Bone marrow (tissue), 2 donors: Measurements from ENCODE around the gene CLHC1.
A peak's percentile ranks its signal among the peaks of the same experiment; 100 is the strongest.
"Not testable (repeated sequence)": the region's sequence is repeated elsewhere in the genome, so short reads cannot be mapped to it uniquely, and the experiment has no call there.

ENCODE experiments used
- DNase-seq, 2 donors: peaks; one replicate each; lab custom pipeline; 2025; lab: John Stamatoyannopoulos, UW

The CLHC1 gene

DNA sequence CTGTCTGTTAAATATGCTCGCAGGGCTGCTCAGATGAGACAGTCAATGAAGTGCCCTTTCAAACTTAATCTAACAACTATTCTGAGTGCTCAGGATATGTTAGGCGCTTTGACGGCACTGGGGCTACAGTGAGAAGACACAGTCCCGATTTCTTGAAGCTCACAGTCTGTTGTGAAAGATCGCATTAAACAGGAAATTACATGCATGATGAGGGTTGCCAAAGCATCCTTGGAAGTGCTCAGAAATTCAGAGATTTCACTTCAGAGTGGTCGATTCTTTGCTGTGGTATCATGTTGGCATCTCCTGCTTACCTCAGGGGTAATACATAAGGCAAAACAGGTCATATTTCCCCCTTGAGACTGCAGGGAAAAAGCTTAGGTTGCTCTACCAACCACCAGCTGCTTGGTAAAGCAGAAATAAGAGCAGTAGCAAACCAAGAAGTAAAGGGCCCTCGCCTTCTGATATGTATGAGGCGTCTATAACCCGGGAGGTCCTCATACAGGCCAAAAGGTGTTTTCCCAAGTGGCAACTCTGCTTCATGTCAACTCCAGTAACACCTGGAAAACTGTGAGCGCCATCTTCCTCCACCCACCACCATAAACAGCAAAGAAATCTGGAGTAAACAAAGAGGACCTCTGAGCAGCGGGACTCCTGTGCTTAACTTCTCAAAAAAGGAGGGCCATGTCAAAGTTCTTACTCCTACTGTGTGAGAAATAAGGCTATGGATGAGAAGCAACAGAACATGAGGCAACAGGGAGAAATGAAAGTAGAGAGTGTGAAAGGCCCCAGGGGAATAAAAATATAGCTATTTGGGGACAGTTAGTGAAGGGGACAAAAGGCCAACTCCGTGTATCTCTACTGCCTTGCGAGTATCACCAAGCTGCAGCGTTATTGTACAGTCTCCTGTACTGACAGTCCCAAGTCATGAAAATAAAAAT is 79.3 kb downstream of the CLHC1 start:
- DNase-seq: no peak

DNA sequence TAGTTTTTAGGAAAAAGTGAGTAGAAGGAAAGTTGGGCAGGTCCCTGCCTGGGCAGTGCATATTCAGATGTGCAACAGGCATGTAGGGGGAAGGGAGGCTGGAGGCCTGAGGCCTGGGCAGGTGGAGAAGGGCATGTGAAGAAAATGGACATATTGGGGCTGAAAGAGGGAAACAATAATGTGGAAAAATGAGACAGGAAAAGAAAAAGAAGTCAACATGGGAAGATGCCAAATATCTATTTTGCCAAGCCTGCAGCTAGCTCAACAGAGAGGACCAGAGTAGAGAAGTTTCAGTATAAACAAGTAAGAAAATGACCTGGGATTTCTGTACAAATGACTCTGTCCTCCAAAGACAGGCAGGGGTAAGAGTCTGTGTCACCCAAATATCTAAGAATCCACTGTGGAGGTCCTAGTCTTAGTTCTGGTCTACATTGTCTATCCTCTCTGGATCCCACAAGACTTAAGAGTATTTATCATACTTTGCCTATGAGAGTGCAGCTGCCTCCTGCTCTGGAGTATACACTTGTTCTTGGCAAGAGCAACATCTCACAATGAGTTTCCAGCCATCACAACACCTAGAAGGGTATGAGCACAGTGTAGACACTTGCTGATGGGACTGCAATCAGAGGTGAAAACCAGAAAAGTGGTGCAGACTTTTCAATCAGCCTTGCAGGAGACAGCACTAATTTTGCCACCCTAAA is 80.2 kb downstream of the CLHC1 start:
- DNase-seq: no peak

DNA sequence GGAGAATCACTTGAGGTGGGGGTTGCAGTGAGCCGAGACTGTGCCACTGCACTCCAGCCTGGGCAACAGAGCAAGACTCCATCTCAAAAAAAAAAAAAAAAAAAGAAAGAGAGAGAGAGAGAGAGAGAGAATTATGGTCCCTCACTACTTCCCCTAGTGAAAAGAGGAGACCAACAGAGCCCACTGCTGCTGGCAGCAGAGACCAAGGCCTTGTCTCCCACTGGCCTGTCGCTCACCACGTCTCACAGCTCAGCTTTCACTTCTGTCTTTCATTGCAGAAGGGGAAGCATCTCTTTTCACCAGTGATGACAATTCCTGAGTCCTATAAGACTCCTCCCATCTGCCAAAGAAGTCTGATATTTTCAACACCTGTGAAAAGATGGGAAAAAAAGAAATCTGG is 81.3 kb downstream of the CLHC1 start:
- DNase-seq: peak in 1 of 2 donors; percentile 67

- DNase-seq: no peak
Measured at GRCh38 chr2:55148269-55148668, 83.8 kb downstream of the CLHC1 start.

GRCh38 chr2:55147531-55147930 is 84.6 kb downstream of the CLHC1 start:
- DNase-seq: no peak

DNA sequence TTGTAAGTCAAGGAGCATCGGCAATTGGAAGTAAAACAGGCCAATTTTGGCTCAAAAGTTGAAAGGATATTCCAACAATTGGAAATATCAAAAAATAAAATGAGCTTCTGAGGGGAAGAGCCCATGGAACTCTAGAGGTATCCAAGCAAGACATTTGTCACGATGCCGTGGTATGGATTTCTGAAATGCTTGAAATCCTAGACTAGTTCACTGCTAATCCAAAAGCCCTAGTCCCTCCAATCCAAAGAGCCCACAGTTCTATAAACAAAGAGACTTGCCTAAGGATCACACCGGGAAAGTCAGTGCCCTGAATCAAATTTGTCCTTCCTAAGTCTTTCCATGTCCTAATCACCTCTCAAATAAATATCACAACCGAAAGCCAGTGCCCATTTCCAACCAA is 85.1 kb downstream of the CLHC1 start:
- no peak for DNase-seq

DNA sequence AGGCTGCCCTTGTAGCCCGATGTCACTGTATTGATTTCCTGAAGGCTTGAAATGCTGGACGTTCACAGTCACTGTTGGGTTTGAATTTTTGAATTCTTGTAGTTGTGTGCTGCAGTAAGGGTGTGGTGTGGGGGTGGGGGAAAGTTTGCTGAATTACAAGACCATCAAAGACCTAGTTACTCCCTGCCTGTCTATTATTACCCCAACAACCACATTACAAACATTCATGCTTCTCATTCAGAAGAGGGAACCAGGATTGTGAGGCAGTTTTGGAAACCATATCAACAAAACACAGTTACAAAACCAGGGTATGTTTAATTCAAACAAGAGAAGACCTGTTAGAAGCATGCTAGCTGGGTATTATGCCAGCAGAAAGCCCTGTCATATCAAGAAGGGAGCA is 85.8 kb downstream of the CLHC1 start:
- no peak for DNase-seq

DNA sequence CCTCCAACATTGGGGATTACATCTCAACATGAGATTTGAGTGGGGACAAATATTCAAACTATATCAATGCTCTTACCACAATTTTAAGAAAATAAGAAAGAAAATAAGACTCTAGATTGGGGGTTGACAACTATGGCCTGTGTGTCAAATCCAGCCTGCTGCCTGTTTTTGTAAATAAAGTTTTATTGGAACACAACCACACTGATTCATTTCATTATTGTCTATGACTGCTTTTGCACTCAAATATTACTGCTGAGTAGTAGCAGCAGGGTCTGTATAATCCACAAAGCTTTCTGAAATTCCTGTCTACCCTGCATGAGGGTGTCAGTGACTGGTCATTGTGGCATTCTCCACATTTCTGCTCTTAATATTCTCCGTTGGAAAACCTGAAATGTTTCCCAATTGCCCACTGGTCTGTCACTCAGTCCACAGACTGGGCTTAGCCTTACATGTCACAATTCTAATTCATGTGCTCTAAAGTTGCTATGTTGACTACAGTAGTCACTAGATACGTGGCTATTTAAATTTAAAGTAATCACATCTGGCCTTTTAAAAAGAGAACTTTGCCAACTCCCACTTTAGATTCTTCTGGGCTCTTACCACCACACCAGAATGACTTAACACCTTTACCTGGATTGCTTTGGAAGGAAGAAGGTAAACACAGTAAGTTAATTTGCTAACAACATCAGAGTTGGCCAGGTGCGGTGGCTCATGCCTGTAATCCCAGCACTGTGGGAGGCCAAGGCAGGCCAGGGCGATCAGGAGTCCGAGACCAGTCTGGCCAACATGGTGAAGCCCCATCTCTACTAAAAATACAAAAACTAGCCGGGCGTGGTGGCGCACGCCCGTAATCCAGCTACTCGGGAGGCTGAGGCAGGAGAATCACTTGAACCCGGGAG is 86.9 kb downstream of the CLHC1 start:
- no peak for DNase-seq

GRCh38 chr2:55143706-55144105 is 88.4 kb downstream of the CLHC1 start:
- not testable (repeated sequence) for DNase-seq

- no peak for DNase-seq
Measured at GRCh38 chr2:55142518-55142917, 89.6 kb downstream of the CLHC1 start.

DNA sequence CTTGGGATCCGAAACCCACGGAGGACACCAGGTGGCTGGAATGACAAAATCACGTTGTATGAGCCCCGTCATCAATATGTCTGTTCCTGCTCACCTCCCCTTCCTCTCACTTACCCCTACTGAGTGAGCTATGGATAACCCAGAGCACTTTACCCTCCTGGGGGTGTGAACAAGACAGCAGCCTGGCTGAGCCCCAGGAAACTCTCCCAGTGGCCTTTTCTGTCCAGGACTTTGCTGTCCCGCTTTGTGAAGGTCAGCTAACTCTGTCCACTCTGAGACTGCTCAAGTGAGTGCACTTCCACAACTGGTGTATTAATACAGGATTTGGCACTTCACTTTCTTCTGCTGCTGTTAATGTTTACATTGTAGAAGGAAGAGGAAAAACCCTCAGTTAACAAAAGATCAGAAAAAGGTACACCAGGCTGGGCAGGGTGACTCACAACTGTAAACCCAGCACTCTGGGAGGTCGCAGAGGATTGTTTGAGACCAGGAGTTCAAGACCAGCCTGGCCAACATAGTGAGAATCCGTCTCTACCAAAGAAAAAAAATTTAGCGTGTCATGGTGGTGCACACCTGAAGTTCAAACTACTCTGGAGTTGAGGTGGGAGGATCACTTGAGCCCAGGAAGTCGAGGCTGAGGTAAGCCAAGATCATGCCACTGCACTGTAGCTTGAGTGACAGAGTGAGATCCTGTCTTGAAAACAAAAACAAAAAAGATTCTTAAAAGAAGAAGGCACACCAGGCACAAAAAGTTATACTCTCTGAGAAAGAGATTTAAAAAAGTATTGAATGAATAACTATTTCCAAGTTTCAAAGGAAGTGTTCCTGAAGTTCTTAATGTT is 90.3 kb downstream of the CLHC1 start:
- DNase-seq: no peak

GRCh38 chr2:55140316-55141219 is 91.5 kb downstream of the CLHC1 start:
- DNase-seq: no peak

DNA sequence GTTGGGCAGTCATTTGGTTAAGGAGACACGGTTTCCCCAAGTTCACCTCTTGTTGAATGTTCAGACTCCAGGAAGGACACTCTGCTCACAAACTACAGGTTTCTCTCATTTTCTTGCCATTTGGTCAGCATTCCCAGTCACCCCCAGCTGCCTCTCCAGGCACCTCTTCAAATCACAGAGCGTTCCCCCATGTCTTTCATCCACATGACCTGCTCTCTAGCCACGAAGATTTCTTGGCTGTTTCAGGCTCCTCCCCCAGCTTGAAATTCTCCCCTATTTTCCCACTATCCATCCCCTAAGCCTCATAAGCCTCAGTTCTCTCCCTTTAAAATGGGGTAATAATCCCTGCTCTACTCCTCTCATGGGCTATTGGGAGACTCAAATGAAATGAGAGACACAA is 92.8 kb downstream of the CLHC1 start:
- DNase-seq: no peak

DNA sequence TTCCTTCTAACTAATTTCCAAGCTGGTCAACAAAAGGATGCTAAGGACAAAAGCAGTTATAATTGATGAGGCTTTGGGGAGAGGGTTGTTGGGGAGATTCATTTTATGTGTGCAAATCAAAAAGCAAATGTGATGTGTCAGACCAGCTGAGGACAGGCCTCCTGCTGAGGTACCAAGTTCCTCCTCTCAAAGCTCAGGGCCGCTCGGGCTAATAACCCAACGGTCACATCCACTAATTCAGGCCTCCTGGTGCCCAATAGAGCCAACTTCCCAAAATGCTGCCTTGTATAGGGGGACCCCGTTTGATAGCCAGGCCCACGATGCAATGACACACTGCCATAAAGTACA is 93.2 kb downstream of the CLHC1 start:
- DNase-seq: no peak

DNA sequence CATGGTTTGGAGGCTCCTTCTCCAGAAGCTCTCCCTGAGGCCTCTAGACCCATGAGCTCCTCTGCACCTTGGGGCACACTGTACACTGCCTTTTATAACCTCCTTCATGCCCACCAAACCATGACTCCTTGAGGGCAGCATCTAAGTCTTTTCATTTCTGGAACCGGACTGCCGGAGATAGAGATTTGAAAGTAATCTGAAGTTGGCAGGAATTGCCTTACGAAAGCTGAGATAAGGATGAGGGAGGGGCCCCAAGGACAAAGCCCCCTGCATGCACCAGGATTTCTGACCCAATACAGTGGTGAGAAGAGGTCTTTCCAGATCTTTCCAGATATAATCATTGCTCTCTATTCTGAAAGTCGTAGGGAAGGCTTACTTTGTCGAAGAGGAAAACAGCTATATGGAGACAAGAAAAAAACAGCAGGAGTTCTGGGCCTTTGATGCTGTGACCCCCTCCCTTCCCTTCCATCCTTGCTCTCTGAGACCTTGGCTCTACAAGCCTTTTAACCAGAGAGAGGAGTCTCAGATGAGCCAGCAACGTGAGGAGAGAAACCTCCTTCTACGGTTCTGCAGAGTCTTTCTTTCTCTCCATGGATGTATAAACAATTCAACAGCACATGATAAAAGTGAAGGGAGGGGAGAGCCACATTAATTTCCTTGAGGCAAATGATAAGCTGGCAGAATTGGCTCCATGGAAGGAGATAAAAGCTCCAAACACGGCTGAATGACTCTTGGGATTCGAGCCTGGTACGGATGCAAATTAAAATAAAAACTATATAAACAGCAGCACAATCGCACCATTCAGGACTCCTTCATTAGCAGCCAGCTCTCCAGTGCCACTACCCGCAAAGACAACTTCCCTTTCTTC is 93.8 kb downstream of the CLHC1 start:
- DNase-seq: no peak

DNA sequence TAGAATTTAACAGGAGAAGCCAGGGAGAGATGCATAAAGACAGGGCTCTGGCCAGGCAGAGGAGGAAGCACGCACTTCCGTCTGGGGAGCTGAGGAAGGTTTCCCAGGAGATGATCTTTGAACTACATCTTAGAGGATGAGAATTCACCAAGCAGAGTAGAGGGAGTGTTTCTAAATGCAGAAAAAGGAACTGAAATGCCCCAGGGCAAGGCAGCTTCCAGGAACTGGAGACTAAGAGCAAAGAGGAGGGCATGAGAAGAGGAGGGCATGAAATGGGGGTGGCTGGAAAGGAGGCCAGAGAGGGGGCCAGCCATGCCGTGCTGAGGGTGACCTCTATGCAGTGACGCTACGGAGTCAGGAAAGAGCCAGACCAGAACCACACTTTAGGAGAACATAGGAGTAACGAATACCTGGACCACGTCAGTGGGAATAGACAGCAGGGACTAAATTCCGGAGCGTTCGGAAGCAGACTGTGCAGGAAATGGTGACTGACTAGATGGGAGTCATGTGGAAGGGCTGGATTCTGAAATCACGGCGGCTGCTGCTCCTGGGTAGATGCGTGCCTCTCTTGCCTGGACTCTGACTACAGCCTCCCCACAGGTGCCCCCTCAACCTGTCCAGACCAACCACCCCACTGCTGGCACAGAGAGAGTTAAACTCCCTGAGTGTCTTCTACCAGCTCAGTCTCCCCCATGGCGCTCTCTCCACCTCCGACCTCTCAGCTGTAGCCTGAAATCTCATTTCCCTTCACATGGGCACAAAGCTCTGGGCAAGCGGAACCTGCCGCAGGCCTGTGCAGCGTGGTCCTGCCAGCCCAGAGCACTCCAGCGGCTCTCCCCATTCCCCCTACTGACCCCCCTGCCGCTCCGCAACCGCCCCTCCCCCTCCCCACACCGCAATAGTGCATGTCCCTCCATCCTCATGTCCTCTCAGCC is 94.8 kb downstream of the CLHC1 start:
- DNase-seq: peak in 1 of 2 donors; percentile 34

DNA sequence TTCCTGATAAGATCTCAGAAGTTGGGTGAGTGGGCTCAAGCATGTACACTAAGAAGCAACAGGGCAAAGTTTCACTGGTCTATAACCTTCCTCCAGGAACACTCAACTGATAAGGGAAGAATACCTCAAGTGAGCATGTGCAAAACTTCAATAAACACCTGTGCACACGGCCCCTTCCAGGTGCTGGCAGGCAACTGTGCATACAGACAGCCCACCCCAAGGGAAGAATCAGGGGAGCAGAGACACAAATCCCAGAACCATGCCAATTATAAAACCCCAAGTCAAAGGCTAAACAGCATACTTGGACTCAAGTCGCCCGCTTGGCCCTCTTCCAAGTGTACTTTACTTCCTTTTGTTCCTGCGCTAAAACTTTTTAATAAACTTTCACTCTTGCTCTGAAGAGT is 96.0 kb downstream of the CLHC1 start:
- DNase-seq: no peak

DNA sequence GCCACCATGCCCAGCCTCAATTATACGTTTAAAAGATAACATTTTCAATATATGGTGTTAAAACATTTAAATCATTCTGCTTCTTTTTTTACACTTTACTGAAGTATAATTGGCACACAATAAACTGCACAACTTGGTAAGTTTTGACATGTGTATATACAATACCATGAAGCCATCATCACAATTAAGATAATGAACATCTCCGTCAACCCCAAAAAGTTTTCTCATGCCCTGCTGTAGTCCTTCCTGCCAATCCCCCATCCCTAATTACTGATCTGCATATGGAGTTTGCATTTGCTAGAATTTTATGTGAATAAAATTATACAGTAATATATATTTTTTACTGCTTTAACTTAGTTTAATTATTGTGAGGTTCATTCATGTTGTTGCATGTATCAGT is 96.6 kb downstream of the CLHC1 start:
- no peak for DNase-seq
